Fibroblast of pulmonary artery (primary cell): ENCODE measurements around the gene CYB5R4.

Experiments
- DNase-seq: peaks from one replicate; pipeline ENCODE4 v3.0.0-alpha.2; 2010; ENCODE audit warnings: low read depth
- H3K4me3 ChIP-seq: replicated peaks from 2 replicates; pipeline ENCODE4 v1.5.1; 2011; ENCODE audit warnings: low read depth, mild to moderate bottlenecking, control low read depth, low read length, moderate library complexity
- TF ChIP-seq, protein P1 (sequence below): IDR thresholded peaks from 2 replicates; pipeline ENCODE4 v1.5.1; 2011; ENCODE audit warnings: mild to moderate bottlenecking, control low read depth, low read length, inconsistent platforms; ENCODE audit errors: missing control alignments

CYB5R4 gene

DNA sequence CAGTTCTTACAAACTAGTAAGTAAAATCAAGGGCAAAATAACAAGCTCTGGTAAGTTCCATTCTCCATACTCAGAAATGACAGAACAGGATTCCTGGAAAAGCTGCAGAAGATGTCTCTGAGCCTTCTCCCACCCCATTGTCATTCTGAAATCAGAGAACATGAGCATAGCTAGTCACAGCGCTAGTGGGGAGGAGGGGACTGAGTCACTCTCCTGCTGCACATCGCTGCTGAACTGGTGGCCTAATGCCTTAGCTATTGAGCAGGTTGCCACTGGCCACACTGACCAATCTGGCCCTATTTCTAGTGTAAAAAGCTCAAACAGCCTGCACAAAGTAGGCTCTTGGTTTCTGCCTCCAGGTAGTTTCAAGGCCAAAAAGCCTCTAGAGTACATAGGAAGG, 32.4 kb upstream of the CYB5R4 start:
- DNase-seq, result no peak
- TF ChIP-seq, protein P1, sequence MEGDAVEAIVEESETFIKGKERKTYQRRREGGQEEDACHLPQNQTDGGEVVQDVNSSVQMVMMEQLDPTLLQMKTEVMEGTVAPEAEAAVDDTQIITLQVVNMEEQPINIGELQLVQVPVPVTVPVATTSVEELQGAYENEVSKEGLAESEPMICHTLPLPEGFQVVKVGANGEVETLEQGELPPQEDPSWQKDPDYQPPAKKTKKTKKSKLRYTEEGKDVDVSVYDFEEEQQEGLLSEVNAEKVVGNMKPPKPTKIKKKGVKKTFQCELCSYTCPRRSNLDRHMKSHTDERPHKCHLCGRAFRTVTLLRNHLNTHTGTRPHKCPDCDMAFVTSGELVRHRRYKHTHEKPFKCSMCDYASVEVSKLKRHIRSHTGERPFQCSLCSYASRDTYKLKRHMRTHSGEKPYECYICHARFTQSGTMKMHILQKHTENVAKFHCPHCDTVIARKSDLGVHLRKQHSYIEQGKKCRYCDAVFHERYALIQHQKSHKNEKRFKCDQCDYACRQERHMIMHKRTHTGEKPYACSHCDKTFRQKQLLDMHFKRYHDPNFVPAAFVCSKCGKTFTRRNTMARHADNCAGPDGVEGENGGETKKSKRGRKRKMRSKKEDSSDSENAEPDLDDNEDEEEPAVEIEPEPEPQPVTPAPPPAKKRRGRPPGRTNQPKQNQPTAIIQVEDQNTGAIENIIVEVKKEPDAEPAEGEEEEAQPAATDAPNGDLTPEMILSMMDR, result no peak
- no peak overlapping the region for H3K4me3 ChIP-seq

DNA sequence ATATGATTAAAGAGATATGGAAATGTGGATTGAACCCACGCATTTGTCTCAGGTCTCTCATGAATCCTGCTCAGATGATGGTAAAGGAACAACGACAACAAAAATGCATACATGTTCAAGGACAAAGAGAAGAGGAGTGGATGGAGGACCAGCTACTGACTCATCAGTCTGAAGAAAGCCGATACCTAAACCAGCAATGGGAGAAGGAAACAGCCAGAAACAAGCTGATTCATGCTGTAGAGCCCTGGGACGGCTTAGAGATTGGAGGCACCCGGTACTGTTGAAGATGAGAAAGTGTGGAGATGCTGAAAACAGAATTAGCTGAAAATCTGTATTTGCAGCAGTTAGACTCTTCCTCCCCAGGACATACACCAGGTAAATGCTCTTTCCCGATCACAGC, 20.8 kb upstream of the CYB5R4 start:
- TF ChIP-seq, protein P1, result no peak
- DNase-seq, result no peak
- H3K4me3 ChIP-seq, result no peak overlapping the region

DNA sequence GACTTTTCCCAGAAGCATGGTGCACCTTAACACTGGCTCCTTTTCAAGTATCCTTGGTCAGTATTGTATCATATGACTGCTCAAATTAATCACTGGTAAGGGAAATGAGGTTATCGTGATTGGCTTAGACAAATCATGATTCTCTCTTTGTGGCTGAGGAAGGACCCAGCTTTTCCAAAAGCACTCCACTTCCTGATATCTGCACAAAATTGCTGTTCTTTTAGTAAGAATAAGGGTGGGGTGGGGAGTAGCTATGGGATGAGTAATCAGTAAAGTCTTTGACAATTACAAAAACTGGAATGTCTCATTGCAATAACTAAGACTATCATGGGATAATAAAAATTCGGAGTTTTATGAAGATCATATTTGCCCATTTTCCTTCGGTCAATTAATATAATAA, 15.3 kb upstream of the CYB5R4 start:
- DNase-seq, result no peak
- TF ChIP-seq, protein P1, result no peak
- H3K4me3 ChIP-seq, result no peak overlapping the region

DNA sequence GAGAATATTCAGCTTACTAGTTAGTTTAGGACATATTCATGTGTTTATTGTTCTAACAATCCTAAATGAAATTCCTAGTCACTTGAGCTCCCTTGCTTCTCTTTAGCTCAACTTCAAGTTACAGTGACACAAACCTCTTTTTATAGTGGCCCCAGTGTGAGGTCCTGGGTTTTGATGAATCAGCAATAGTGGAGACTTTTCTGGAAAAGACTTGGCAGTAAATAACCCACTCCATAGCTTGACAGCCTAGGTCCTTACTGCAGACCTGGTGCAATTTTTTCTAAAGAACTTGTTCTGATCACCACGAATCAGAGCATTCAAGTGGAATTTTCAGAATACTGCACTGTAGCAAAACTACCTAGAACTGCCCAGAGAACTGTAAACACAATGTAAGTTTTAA, 13.2 kb upstream of the CYB5R4 start:
- no peak overlapping the region for H3K4me3 ChIP-seq
- TF ChIP-seq, protein P1, result no peak
- no peak for DNase-seq

DNA sequence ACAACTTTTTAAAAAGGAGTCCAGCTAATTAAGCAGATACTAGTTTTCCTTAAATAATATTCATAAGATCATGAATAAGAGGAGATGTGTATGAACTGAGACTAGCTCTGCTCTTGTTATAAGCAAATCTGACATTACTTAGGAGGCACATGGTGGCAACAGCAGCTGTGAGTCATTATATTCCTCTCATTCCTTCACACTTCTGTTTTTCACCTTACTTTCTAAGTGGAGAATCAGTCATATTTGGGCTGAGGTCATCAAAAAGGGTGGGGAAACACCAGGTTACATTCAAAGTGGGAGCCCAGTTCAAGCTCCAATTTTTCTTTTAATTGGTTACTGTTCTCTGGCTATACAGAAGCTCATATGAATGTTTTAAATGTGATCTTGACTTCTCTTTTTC, 12.3 kb upstream of the CYB5R4 start:
- TF ChIP-seq, protein P1, result no peak
- DNase-seq, result no peak

DNA sequence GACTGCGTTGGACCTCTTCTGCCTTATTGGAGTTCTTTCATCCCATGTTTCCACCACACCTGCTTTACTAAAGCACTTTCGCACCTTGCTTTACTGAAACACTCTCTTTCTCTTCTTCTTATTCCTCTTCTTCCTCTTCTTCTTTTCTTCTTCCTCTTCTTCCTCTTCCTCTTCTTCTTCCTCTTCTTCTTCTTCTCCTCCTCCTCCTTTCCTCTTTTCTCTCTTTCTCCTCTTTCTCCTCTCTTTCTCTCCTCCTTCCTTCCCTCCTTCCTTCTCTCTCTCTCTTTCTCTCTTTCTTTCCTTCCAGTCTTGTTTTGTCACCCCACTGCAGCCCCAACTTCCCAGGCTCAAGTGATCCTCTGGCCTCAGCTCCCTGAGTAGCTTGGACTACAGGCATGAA, 10.4 kb upstream of the CYB5R4 start:
- no peak overlapping the region for H3K4me3 ChIP-seq
- DNase-seq, result no peak
- TF ChIP-seq, protein P1, result no peak

More for the DNA sequence above, 12.3 kb upstream of the CYB5R4 start:
- no peak overlapping the region for H3K4me3 ChIP-seq

DNA sequence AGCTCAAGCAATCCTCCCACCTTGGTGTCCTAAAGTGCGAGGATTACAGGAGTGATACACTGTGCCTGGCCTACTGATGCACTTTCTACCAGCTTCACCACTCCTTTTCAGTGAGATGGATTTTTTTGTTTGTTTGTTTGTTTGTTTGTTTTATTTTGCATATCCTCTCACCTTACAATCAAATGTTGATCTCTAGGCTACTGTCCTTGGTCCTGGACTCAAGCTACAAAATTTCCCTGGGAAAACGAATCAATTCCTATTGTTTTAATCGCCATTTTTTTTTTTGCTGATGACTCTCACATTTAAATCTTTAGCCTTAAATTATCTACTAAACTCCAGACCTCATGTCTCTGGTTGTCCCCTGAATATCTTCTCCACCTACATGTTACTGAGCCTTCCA, 9.9 kb upstream of the CYB5R4 start:
- no peak for DNase-seq
- no peak overlapping the region for H3K4me3 ChIP-seq
- TF ChIP-seq, protein P1, result no peak
